ENCODE results near the gene SYCP1.
"Not testable (repeated sequence)": the region's sequence is repeated elsewhere in the genome, so short reads cannot be mapped to it uniquely, and the experiment has no call there.

SYCP1 gene

GRCh38 chr1:114854693-114855320 lies at the start of gene SYCP1:
TSS of gene SYCP1 (plus strand) at chr1:114854863. CDS start at chr1:114855465, 602 bp downstream.
- in situ Hi-C loops (cut with MboI; ENCODE audit: low sequenced_read_pairs, unreplicated experiment), result no loop called here
- TF ChIP-seq CTCF (IDR thresholded peaks at IDR 0.05; ENCODE audit: borderline replicate concordance, control extremely low read depth, extremely low read depth, insufficient read depth, missing control alignments), result no peak
- no peak for DNase-seq (ENCODE audit: low spot score)

GRCh38 chr1:114819869-114820268 lies 34.8 kb upstream of the SYCP1 start:
- in situ Hi-C loops (cut with MboI; ENCODE audit: low sequenced_read_pairs, unreplicated experiment), result no loop called here

GRCh38 chr1:114820392-114820791 lies 34.3 kb upstream of the SYCP1 start:
- TF ChIP-seq CTCF (IDR thresholded peaks at IDR 0.05; ENCODE audit: borderline replicate concordance, control extremely low read depth, extremely low read depth, insufficient read depth, missing control alignments), result no peak
- DNase-seq (ENCODE audit: low spot score), result no peak
- in situ Hi-C loops (cut with MboI; ENCODE audit: low sequenced_read_pairs, unreplicated experiment), result no loop called here

More at GRCh38 chr1:114819869-114820268, 34.8 kb upstream of the SYCP1 start:
- no peak for TF ChIP-seq CTCF (IDR thresholded peaks at IDR 0.05; ENCODE audit: borderline replicate concordance, control extremely low read depth, extremely low read depth, insufficient read depth, missing control alignments)
- DNase-seq (ENCODE audit: low spot score), result no peak

GRCh38 chr1:114821978-114822377 lies 32.7 kb upstream of the SYCP1 start:
- DNase-seq (ENCODE audit: low spot score), result no peak
- TF ChIP-seq CTCF (IDR thresholded peaks at IDR 0.05; ENCODE audit: borderline replicate concordance, control extremely low read depth, extremely low read depth, insufficient read depth, missing control alignments), result no peak
- in situ Hi-C loops (cut with MboI; ENCODE audit: low sequenced_read_pairs, unreplicated experiment), result no loop called here

- DNase-seq (ENCODE audit: low spot score), result no peak
- in situ Hi-C loops (cut with MboI; ENCODE audit: low sequenced_read_pairs, unreplicated experiment), result no loop called here
- no peak for TF ChIP-seq CTCF (IDR thresholded peaks at IDR 0.05; ENCODE audit: borderline replicate concordance, control extremely low read depth, extremely low read depth, insufficient read depth, missing control alignments)
These were observed 26.4 kb upstream of the SYCP1 start for GRCh38 chr1:114828251-114828650.

- in situ Hi-C loops (cut with MboI; ENCODE audit: low sequenced_read_pairs, unreplicated experiment); DNase-seq (ENCODE audit: low spot score): not testable (repeated sequence)
These were observed 24.6 kb upstream of the SYCP1 start for GRCh38 chr1:114830075-114830474.

GRCh38 chr1:114831276-114831994 lies 23.2 kb upstream of the SYCP1 start:
- DNase-seq (ENCODE audit: low spot score), result no peak
- TF ChIP-seq CTCF (IDR thresholded peaks at IDR 0.05; ENCODE audit: borderline replicate concordance, control extremely low read depth, extremely low read depth, insufficient read depth, missing control alignments), result no peak
- in situ Hi-C loops (cut with MboI; ENCODE audit: low sequenced_read_pairs, unreplicated experiment), result no loop called here
